K562 (cell line): ENCODE measurements around the gene IQCE. TPM values are rescaled to one million over a fixed set of nuclear protein-coding genes. Genes with fewer than 3 reads are reported as not detected.
A peak's percentile ranks its signal among the peaks of the same experiment; 100 is the strongest.

ENCODE experiments used
- ATAC-seq: fragments of 200-7000 bp; cut with Tn5 transposase; 3 replicates; pipeline ENCODE4 v1.9.1; 2020; ENCODE audit warnings: moderate library complexity
- BruUV-seq: library from RNA; stranded (reverse); fragments of 400-500 nt; replicated peaks from 2 replicates; lab custom pipeline; 2021; lab: Mats Ljungman, UMichigan
- CTCF ChIA-PET: fragments of 300-600 bp; formaldehyde crosslinking; extraction: SDS; loops from one replicate; lab custom pipeline; 2021; ENCODE audit warnings: low intra/inter-chr PET ratio; lab: Yijun Ruan, JAX
- POLR2A ChIA-PET: fragments of 300-600, 350-650 bp; sonication (Branson Sonifier 250); formaldehyde crosslinking; extraction: SDS; loops from one replicate; lab custom pipeline; 2021; ENCODE audit warnings: antibody characterized with exemption, inconsistent platforms; lab: Yijun Ruan, JAX
- DNase-seq, 4 experiments: peaks; one replicate each; pipeline versions ENCODE4 v3.0.0 to v3.0.0-alpha.2; 2011 to 2018; ENCODE audit warnings: low spot score in 3 of 4, mixed read lengths in 3 of 4; ENCODE audit errors: extremely low read depth in 1 of 4
- FAIRE-seq: peaks from 2 replicates; lab custom pipeline; 2011; peaks lifted over from hg19 to GRCh38; lab: Jason Lieb, UNC
- H2AFZ ChIP-seq: 2 replicates; pipeline ENCODE4 v1.6.0; 2011; ENCODE audit warnings: low read depth, low read length, control low read depth, inconsistent platforms
- H3K27ac ChIP-seq: fragments of 200-600 bp; 3 replicates; pipeline ENCODE4 v1.8.0; 2011; ENCODE audit warnings: low read depth, mild to moderate bottlenecking, control low read depth, inconsistent platforms, low read length, moderate library complexity, mixed read lengths; ENCODE audit errors: extremely low read depth
- H3K27me3 ChIP-seq, 2 experiments: fragments of 300-600 bp in 1 of 2; 2 replicates in 1 of 2; 3 replicates in 1 of 2; pipeline versions ENCODE4 v1.6.0 to v1.8.0; 2011; ENCODE audit warnings: inconsistent platforms in 2 of 2, low read length in 2 of 2, mild to moderate bottlenecking in 1 of 2, mixed read lengths in 1 of 2, moderate library complexity in 1 of 2; ENCODE audit not compliant: control insufficient read depth in 2 of 2, insufficient read depth in 2 of 2
- H3K36me3 ChIP-seq: fragments of 300-600 bp; 3 replicates; pipeline ENCODE4 v1.8.0; 2011; ENCODE audit warnings: mild to moderate bottlenecking, low read length, inconsistent platforms; ENCODE audit not compliant: control insufficient read depth, insufficient read depth
- H3K4me1 ChIP-seq, 2 experiments: fragments of 200-600 bp in 1 of 2; replicated peaks in 1 of 2; 2 replicates in 1 of 2; 3 replicates in 1 of 2; pipeline versions ENCODE4 v1.5.1 to v1.8.0; 2011; ENCODE audit warnings: inconsistent platforms in 2 of 2, low read length in 2 of 2, mild to moderate bottlenecking in 1 of 2, mixed read lengths in 1 of 2, moderate library complexity in 1 of 2; ENCODE audit not compliant: control insufficient read depth in 2 of 2, insufficient read depth in 2 of 2
- H3K4me2 ChIP-seq: 2 replicates; pipeline ENCODE4 v1.6.1; 2011; ENCODE audit warnings: low read length, control low read depth, inconsistent platforms, mixed read lengths; ENCODE audit not compliant: insufficient read depth
- H3K4me3 ChIP-seq: fragments of 200-600 bp; sonication (generic), shearing (Covaris generic); 2 replicates; pipeline ENCODE4 v1.5.1; 2016; ENCODE audit warnings: control low read depth, inconsistent platforms
- H3K79me2 ChIP-seq: fragments of 200-600 bp; 3 replicates; pipeline ENCODE4 v1.8.0; 2011; ENCODE audit warnings: low read length, inconsistent platforms; ENCODE audit not compliant: control insufficient read depth, insufficient read depth
- H3K9ac ChIP-seq, 2 experiments: 2 replicates each; pipeline versions ENCODE4 v1.6.0 to v1.6.1; 2011; ENCODE audit warnings: low read depth in 2 of 2, low read length in 2 of 2, control low read depth in 1 of 2, inconsistent platforms in 1 of 2, mild to moderate bottlenecking in 1 of 2, mixed read lengths in 1 of 2; ENCODE audit not compliant: insufficient read depth in 1 of 2
- H3K9me1 ChIP-seq: one replicate; pipeline ENCODE4 v1.6.0; 2011; ENCODE audit warnings: inconsistent platforms, mild to moderate bottlenecking, low read length, moderate library complexity; ENCODE audit not compliant: control insufficient read depth, insufficient read depth
- H3K9me3 ChIP-seq: replicated peaks from 2 replicates; pipeline ENCODE4 v1.5.1; 2011; ENCODE audit warnings: low read depth, low read length, inconsistent platforms; ENCODE audit not compliant: control insufficient read depth, insufficient read depth
- H4K20me1 ChIP-seq: replicated peaks from 2 replicates; pipeline ENCODE4 v1.6.1; 2011; ENCODE audit warnings: low read length, inconsistent platforms, mixed read lengths; ENCODE audit not compliant: control insufficient read depth, insufficient read depth
- CHAMP1 ChIP-seq: fragments of 450-650 bp; IDR thresholded peaks from 2 replicates; pipeline ENCODE4 v1.6.1; 2016; ENCODE audit warnings: mild to moderate bottlenecking
- E2F4 ChIP-seq: sonication (generic); formaldehyde crosslinking; IDR thresholded peaks from 2 replicates; pipeline ENCODE4 v1.8.0; 2022; ENCODE audit warnings: mild to moderate bottlenecking, low read depth, missing genetic modification reagents
- E2F8 ChIP-seq: fragments of 450-650 bp; IDR thresholded peaks from 2 replicates; pipeline ENCODE4 v1.7.1; 2018; ENCODE audit warnings: mild to moderate bottlenecking, low read depth; ENCODE audit not compliant: partially characterized antibody
- FOXJ2 ChIP-seq: fragments of 200-800 bp; sonication (Bioruptor generic); IDR thresholded peaks from 2 replicates; pipeline ENCODE4 v1.6.1; 2016; ENCODE audit warnings: missing genetic modification characterization, missing compliant biosample characterization
- HNRNPLL ChIP-seq: fragments of 200-400 bp; formaldehyde crosslinking; IDR thresholded peaks from 2 replicates; pipeline ENCODE4 v1.6.1; 2017; ENCODE audit warnings: low read length, low read depth, mild to moderate bottlenecking; ENCODE audit not compliant: poor library complexity, severe bottlenecking
- TARDBP ChIP-seq: fragments of 450-650 bp; IDR thresholded peaks from 2 replicates; pipeline ENCODE4 v1.6.1; 2016
- ZBED1 ChIP-seq: IDR thresholded peaks from 2 replicates; pipeline ENCODE4 v1.6.1; 2014
- ZNF224 ChIP-seq: sonication (generic); formaldehyde crosslinking; IDR thresholded peaks from 2 replicates; pipeline ENCODE4 v1.8.0; 2022; ENCODE audit warnings: mild to moderate bottlenecking, missing genetic modification reagents
- WGBS: fragments of 100-300 bp; shearing (Covaris generic); methylation state at CpG from one replicate; pipeline ENCODE4 v1.1.6; 2016; ENCODE audit warnings: low coverage, mixed read lengths; ENCODE audit not compliant: insufficient coverage; ENCODE audit errors: missing lambda C conversion rate; 5-methylcytosine and 5-hydroxymethylcytosine counted together
- in situ Hi-C: fragments of 300-500 bp; cut with MboI; formaldehyde crosslinking; loops from 4 replicates; pipeline ENCODE4 v1.15.0; 2018; ENCODE audit warnings: inconsistent platforms, mixed read lengths
- intact Hi-C: fragments of 100-400 bp; cut with micrococcal nuclease; formaldehyde crosslinking; loops from 2 replicates; pipeline ENCODE4 v1.14.2; 2022
- polyA plus RNA-seq, 8 experiments: library from polyadenylated mRNA; depleted of rRNA in 4 of 8; stranded (reverse) in 5 of 8; unstranded in 3 of 8; fragments of >200 nt; fragmentation: Nextera tagmentation in 2 of 8; fragmentation: Illumina TruSeq in 1 of 8; extraction: Ambion mirVana in 2 of 8; extraction: Trizol in 1 of 8; gene quantifications; 2 replicates each; pipeline versions ENCODE4 v1.2.1 to v1.2.3, GENCODE V29; 2011 to 2014; ENCODE audit warnings: inconsistent platforms in 1 of 8, missing spikeins in 1 of 8
- total RNA-seq, 7 experiments: library from RNA; depleted of rRNA in 6 of 7; stranded (reverse); fragments of >200 nt in 6 of 7; fragmentation: Illumina TruSeq in 2 of 7; extraction: Trizol in 2 of 7; gene quantifications; 2 replicates each; pipeline versions ENCODE4 v1.2.1 to v1.2.3, GENCODE V29; 2011 to 2021; ENCODE audit warnings: low replicate concordance in 1 of 7

Gene IQCE
- total and polyA plus RNA-seq, 9 of the 15 experiments (the other 6 are each of a cell fraction or from before 2014, with no cell fraction given) = 0.18 to 8.5 (median 4.2) TPM

GRCh38 chr7:2613098-2613930 lies 54.5 kb downstream of the IQCE start:
- Histone ChIP-seq H3K4me1 (peaks cover 10 to 46% of the 10 kb centered on the region in 2 experiments; a peak in 4 of 5 replicates), H3K4me2 (no peak overlapping the region), H3K36me3 (no peaks in the 10 kb centered on the region), H3K27ac (no peak overlapping the region), H2AFZ (no peak overlapping the region), H3K9me1 (no peaks in the 10 kb centered on the region), H3K79me2 (no peaks in the 10 kb centered on the region), H3K27me3 (peaks cover 0 to 8% of the 10 kb centered on the region in 2 experiments; a peak in 3 of 5 replicates), H4K20me1 (0 out of 2 replicates have a peak, but pooled peaks cover 6% of the 10 kb centered on the region), H3K9me3 (no peaks in the 10 kb centered on the region), H3K4me3 (no peak overlapping the region), H3K9ac (peak overlapping the region in 1 of 2 experiments; percentile 75; a peak in 2 of 4 replicates)
- intact Hi-C loops = no loop called here
- ChIA-PET POLR2A (interaction anchor here (0.6 to 1.1 kb wide), 4 partner anchors 7 to 104 kb away, joined by 3 to 5 read pairs (median 3); partner anchors contain the start of gene TTYH3), CTCF (no interaction called here)
- ATAC-seq (no peak), FAIRE-seq (no peak), DNase-seq (no peak)
- in situ Hi-C loops = no loop called here
- BruUV-seq = no TSS peak
- TF ChIP-seq FOXJ2 (tag) = no peak
- no peak for TF ChIP-seq E2F8
- no peak for TF ChIP-seq E2F4 (CRISPR knock-in tag)
- TF ChIP-seq CHAMP1 = no peak
- no peak for TF ChIP-seq TARDBP
- TF ChIP-seq ZNF224 (CRISPR knock-in tag) = 0 out of 2 replicates have a peak, but pooled peaks have one; percentile 25
- no peak for TF ChIP-seq HNRNPLL
- TF ChIP-seq ZBED1 = no peak
- WGBS = 71% methylated on average over 18 of the region's 19 CpGs
